ENCODE data around the gene GTPBP6. TPM values are rescaled to one million over a fixed set of nuclear protein-coding genes. Genes with fewer than 3 reads are reported as not detected.
"Not testable (repeated sequence)": the region's sequence is repeated elsewhere in the genome, so short reads cannot be mapped to it uniquely, and the experiment has no call there.

The GTPBP6 gene
- total and polyA plus RNA-seq, 5 experiments from 2014 or later: 37.2 to 101 (median 62.7) TPM

- Mint-ChIP-seq H3K36me3 (no peaks in the 10 kb centered on the region), H3K4me1 (peaks cover under 1 to 19% (median 7%) of the 10 kb centered on the region in 4 donors), H3K27ac (no peak overlapping the region), H3K9me3 (peaks cover 0 to 8% (median under 1%) of the 10 kb centered on the region in 9 donors), H3K4me3 (no peak overlapping the region), H3K27me3 (no peaks in the 10 kb centered on the region)
- DNase-seq (no peak), ATAC-seq (no peak)
- POLR2A ChIA-PET: no interaction called here
Observed at GRCh38 chrX:257681-258289, 60.8 kb downstream of the GTPBP6 start.

GRCh38 chrX:257054-257453 is 61.5 kb downstream of the GTPBP6 start:
- H3K36me3 Mint-ChIP-seq, H3K4me3 Mint-ChIP-seq, H3K27me3 Mint-ChIP-seq, DNase-seq, POLR2A ChIA-PET, ATAC-seq, H3K27ac Mint-ChIP-seq: not testable (repeated sequence)
- Mint-ChIP-seq H3K9me3 (peaks cover 0 to 15% (median 8%) of the 10 kb centered on the region in 9 donors), H3K4me1 (peaks cover 7 to 27% (median 12%) of the 10 kb centered on the region in 4 donors)

GRCh38 chrX:255923-256331 is 62.7 kb downstream of the GTPBP6 start:
- POLR2A ChIA-PET: no interaction called here
- Mint-ChIP-seq H3K9me3 (peaks cover 0 to 16% (median 10%) of the 10 kb centered on the region in 9 donors), H3K27ac (no peak overlapping the region), H3K4me3 (no peak overlapping the region), H3K36me3 (peaks cover 0 to 2% (median 0%) of the 10 kb centered on the region in 3 donors), H3K4me1 (peaks cover 14 to 34% (median 22%) of the 10 kb centered on the region in 4 donors), H3K27me3 (no peaks in the 10 kb centered on the region)
- no peak for ATAC-seq
- no peak for DNase-seq

Other genes starting within 250 kb of the GTPBP6 start
- gene PLCXD1, start 37.4 kb downstream of the GTPBP6 start, total RNA-seq: 10 to 100 TPM; 18.7 to 19.2 TPM
- gene PLCXD1, start 37.4 kb downstream of the GTPBP6 start, polyA plus RNA-seq: 1 to 10 TPM; 2.7 to 9.2 (median 4.2) TPM
- gene PPP2R3B, start 68.1 kb upstream of the GTPBP6 start, total RNA-seq: 10 to 100 TPM; 52.9 to 56.4 TPM
- gene PPP2R3B, start 68.1 kb upstream of the GTPBP6 start, polyA plus RNA-seq: 10 to 100 TPM in 1 of 3 donors, 1 to 10 TPM in 2; 7.4 to 12.9 (median 9.2) TPM